ENCODE measurements around the gene C5orf24.

DNA sequence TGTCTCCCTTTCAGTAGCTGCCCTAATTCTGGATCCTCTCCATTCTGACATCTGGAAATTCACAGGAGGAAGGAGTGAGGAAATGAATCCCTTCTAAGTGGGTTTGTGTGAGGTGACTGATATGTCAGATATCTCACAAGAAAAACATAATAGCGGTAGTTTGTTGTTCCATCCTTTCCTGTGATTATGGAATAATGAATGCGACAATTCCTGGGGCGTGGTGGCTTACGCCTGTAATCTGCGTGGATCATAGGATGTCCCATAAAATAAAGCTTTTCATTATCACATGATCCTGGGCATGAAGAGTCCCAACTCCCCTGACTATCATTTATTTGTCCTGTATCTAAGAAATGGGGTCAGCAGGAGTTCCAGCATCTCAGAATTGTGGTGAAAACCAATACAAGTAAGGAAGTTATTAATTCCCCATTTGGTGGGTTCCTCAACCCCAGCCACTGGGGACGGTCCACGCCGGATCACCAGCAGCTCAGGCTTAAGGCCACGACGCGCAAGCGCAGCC, 375 bp upstream of the C5orf24 start:
- TF ChIP-seq, protein P1, sequence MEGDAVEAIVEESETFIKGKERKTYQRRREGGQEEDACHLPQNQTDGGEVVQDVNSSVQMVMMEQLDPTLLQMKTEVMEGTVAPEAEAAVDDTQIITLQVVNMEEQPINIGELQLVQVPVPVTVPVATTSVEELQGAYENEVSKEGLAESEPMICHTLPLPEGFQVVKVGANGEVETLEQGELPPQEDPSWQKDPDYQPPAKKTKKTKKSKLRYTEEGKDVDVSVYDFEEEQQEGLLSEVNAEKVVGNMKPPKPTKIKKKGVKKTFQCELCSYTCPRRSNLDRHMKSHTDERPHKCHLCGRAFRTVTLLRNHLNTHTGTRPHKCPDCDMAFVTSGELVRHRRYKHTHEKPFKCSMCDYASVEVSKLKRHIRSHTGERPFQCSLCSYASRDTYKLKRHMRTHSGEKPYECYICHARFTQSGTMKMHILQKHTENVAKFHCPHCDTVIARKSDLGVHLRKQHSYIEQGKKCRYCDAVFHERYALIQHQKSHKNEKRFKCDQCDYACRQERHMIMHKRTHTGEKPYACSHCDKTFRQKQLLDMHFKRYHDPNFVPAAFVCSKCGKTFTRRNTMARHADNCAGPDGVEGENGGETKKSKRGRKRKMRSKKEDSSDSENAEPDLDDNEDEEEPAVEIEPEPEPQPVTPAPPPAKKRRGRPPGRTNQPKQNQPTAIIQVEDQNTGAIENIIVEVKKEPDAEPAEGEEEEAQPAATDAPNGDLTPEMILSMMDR (tag by site-specific recombination; IDR thresholded peaks at IDR 0.05) = no peak
- TF ChIP-seq ZNF274 (IDR thresholded peaks at IDR 0.05; ENCODE audit: low read length) (no peak), ZNF274 (tag by site-specific recombination; IDR thresholded peaks at IDR 0.05; ENCODE audit: borderline replicate concordance) (no peak), ZNF138 (tag by site-specific recombination; IDR thresholded peaks at IDR 0.05; ENCODE audit: borderline replicate concordance) (no peak), ZNF791 (tag by site-specific recombination; IDR thresholded peaks at IDR 0.05) (no peak), PRDM1 (tag by site-specific recombination; IDR thresholded peaks at IDR 0.05) (no peak), ZNF341 (tag by site-specific recombination; IDR thresholded peaks at IDR 0.05; ENCODE audit: low read depth) (0 out of 2 replicates have a peak, but pooled peaks have one; percentile 10), ZNF654 (tag by site-specific recombination; IDR thresholded peaks at IDR 0.05; ENCODE audit: low read depth) (no peak), RBAK (tag by site-specific recombination; IDR thresholded peaks at IDR 0.05) (no peak), ZNF501 (tag by site-specific recombination; IDR thresholded peaks at IDR 0.05) (peak; percentile 36; the same call in 1 of the 2 replicates), ZBTB1 (tag by site-specific recombination; IDR thresholded peaks at IDR 0.05) (no peak)
- TF ChIP-seq, protein P2, sequence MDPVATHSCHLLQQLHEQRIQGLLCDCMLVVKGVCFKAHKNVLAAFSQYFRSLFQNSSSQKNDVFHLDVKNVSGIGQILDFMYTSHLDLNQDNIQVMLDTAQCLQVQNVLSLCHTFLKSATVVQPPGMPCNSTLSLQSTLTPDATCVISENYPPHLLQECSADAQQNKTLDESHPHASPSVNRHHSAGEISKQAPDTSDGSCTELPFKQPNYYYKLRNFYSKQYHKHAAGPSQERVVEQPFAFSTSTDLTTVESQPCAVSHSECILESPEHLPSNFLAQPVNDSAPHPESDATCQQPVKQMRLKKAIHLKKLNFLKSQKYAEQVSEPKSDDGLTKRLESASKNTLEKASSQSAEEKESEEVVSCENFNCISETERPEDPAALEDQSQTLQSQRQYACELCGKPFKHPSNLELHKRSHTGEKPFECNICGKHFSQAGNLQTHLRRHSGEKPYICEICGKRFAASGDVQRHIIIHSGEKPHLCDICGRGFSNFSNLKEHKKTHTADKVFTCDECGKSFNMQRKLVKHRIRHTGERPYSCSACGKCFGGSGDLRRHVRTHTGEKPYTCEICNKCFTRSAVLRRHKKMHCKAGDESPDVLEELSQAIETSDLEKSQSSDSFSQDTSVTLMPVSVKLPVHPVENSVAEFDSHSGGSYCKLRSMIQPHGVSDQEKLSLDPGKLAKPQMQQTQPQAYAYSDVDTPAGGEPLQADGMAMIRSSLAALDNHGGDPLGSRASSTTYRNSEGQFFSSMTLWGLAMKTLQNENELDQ (tag by site-specific recombination; IDR thresholded peaks at IDR 0.05; ENCODE audit: low read depth) = no peak
- TF ChIP-seq, protein P3, sequence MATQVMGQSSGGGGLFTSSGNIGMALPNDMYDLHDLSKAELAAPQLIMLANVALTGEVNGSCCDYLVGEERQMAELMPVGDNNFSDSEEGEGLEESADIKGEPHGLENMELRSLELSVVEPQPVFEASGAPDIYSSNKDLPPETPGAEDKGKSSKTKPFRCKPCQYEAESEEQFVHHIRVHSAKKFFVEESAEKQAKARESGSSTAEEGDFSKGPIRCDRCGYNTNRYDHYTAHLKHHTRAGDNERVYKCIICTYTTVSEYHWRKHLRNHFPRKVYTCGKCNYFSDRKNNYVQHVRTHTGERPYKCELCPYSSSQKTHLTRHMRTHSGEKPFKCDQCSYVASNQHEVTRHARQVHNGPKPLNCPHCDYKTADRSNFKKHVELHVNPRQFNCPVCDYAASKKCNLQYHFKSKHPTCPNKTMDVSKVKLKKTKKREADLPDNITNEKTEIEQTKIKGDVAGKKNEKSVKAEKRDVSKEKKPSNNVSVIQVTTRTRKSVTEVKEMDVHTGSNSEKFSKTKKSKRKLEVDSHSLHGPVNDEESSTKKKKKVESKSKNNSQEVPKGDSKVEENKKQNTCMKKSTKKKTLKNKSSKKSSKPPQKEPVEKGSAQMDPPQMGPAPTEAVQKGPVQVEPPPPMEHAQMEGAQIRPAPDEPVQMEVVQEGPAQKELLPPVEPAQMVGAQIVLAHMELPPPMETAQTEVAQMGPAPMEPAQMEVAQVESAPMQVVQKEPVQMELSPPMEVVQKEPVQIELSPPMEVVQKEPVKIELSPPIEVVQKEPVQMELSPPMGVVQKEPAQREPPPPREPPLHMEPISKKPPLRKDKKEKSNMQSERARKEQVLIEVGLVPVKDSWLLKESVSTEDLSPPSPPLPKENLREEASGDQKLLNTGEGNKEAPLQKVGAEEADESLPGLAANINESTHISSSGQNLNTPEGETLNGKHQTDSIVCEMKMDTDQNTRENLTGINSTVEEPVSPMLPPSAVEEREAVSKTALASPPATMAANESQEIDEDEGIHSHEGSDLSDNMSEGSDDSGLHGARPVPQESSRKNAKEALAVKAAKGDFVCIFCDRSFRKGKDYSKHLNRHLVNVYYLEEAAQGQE (tag by site-specific recombination; IDR thresholded peaks at IDR 0.05) = no peak
- TF ChIP-seq, protein P4, sequence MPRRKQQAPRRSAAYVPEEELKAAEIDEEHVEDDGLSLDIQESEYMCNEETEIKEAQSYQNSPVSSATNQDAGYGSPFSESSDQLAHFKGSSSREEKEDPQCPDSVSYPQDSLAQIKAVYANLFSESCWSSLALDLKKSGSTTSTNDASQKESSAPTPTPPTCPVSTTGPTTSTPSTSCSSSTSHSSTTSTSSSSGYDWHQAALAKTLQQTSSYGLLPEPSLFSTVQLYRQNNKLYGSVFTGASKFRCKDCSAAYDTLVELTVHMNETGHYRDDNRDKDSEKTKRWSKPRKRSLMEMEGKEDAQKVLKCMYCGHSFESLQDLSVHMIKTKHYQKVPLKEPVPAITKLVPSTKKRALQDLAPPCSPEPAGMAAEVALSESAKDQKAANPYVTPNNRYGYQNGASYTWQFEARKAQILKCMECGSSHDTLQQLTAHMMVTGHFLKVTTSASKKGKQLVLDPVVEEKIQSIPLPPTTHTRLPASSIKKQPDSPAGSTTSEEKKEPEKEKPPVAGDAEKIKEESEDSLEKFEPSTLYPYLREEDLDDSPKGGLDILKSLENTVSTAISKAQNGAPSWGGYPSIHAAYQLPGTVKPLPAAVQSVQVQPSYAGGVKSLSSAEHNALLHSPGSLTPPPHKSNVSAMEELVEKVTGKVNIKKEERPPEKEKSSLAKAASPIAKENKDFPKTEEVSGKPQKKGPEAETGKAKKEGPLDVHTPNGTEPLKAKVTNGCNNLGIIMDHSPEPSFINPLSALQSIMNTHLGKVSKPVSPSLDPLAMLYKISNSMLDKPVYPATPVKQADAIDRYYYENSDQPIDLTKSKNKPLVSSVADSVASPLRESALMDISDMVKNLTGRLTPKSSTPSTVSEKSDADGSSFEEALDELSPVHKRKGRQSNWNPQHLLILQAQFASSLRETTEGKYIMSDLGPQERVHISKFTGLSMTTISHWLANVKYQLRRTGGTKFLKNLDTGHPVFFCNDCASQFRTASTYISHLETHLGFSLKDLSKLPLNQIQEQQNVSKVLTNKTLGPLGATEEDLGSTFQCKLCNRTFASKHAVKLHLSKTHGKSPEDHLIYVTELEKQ (tag by site-specific recombination; IDR thresholded peaks at IDR 0.05; ENCODE audit: borderline replicate concordance) = no peak
